Tibial nerve (tissue), 4 donors: Measurements from ENCODE around the gene PI4K2A. TPM values are rescaled to one million over a fixed set of nuclear protein-coding genes. Genes with fewer than 3 reads are reported as not detected.
"Not testable (repeated sequence)": the region's sequence is repeated elsewhere in the genome, so short reads cannot be mapped to it uniquely, and the experiment has no call there.

Experiments used
- DNase-seq, 2 donors: peaks; one replicate each; pipeline ENCODE4 v3.0.0-alpha.2; 2019; ENCODE audit warnings: low spot score in 2 of 2
- H3K27ac ChIP-seq, 4 donors: fragments of 200-600 bp; sonication (generic) in 3 of 4; one replicate each; pipeline ENCODE4 v1.5.1; 2017 to 2019; ENCODE audit warnings: mild to moderate bottlenecking in 1 of 4
- H3K27me3 ChIP-seq, 2 donors: fragments of 200-600 bp; sonication (generic) in 1 of 2; one replicate each; pipeline versions ENCODE4 v1.5.1 to v1.6.0; 2017 to 2019
- H3K36me3 ChIP-seq, 3 donors: fragments of 200-600 bp; sonication (generic); one replicate each; pipeline ENCODE4 v1.5.1; 2018 to 2019
- H3K4me1 ChIP-seq, 4 donors: fragments of 200-600 bp; sonication (generic) in 3 of 4; one replicate each; pipeline ENCODE4 v1.5.1; 2017 to 2019
- H3K4me3 ChIP-seq, 4 donors: fragments of 200-600 bp; sonication (generic) in 3 of 4; one replicate each; pipeline ENCODE4 v1.5.1; 2017 to 2019; ENCODE audit warnings: mild to moderate bottlenecking in 1 of 4, moderate library complexity in 1 of 4
- H3K9me3 ChIP-seq, 4 donors: fragments of 200-600 bp; sonication (generic) in 3 of 4; one replicate each; pipeline ENCODE4 v1.5.1; 2017 to 2019
- CTCF ChIP-seq, 5 experiments: fragments of 200-600 bp in 3 of 5; fragments of 450-650 bp in 2 of 5; sonication (generic) in 3 of 5; IDR thresholded peaks; one replicate each; pipeline ENCODE4 v1.5.1; 2016 to 2019; ENCODE audit warnings: antibody characterized with exemption in 5 of 5, mild to moderate bottlenecking in 3 of 5, moderate library complexity in 2 of 5
- EP300 ChIP-seq, 2 donors: sonication (generic); formaldehyde crosslinking; IDR thresholded peaks; one replicate each; pipeline ENCODE4 v1.6.1; 2017; ENCODE audit warnings: antibody characterized with exemption in 2 of 2, mild to moderate bottlenecking in 1 of 2
- POLR2A ChIP-seq, 2 donors: fragments of 450-650 bp; IDR thresholded peaks; one replicate each; pipeline ENCODE4 v1.6.1; 2017; ENCODE audit warnings: antibody characterized with exemption in 2 of 2, mild to moderate bottlenecking in 2 of 2, moderate library complexity in 2 of 2
- WGBS, 2 donors: methylation state at CpG; one replicate each; pipeline ENCODE4 v1.1.5; 2018; 5-methylcytosine and 5-hydroxymethylcytosine counted together
- total RNA-seq, 4 donors: library from RNA; depleted of rRNA; stranded (reverse); fragments of >200 nt; gene quantifications; one replicate each; pipeline ENCODE4 v1.1.0, GENCODE V29; 2016

PI4K2A gene
- total RNA-seq, 4 donors from 2014 or later, result 17.0 to 29.1 (median 21.0) TPM

GRCh38 chr10:97635577-97635976 lies 4.9 kb upstream of the PI4K2A start:
- 91 to 96% methylated on average over 1 of the region's 1 CpG for WGBS, 2 donors
- H3K27me3 ChIP-seq, result no peaks in the 10 kb centered on the region
- DNase-seq, result no peak
- peaks cover 0 to 18% (median 3%) of the 10 kb centered on the region in 4 donors for H3K4me1 ChIP-seq
- no peak overlapping the region for H3K4me3 ChIP-seq
- H3K9me3 ChIP-seq, result no peaks in the 10 kb centered on the region
- TF ChIP-seq CTCF (IDR thresholded peaks at IDR 0.05), result no peak
- TF ChIP-seq POLR2A (IDR thresholded peaks at IDR 0.05), result no peak
- TF ChIP-seq EP300 (IDR thresholded peaks at IDR 0.05), result no peak
- H3K27ac ChIP-seq, result no peak overlapping the region
- no peaks in the 10 kb centered on the region for H3K36me3 ChIP-seq

- H3K27me3 ChIP-seq, H3K36me3 ChIP-seq, H3K4me3 ChIP-seq, H3K9me3 ChIP-seq, DNase-seq: not testable (repeated sequence)
- Histone ChIP-seq H3K27ac (peak overlapping the region in 1 of 4 donors; percentile 92), H3K4me1 (peaks cover 6 to 29% (median 16%) of the 10 kb centered on the region in 4 donors)
- WGBS, 2 donors, result 87 to 93% methylated on average over 3 of the region's 3 CpGs
Observed at GRCh38 chr10:97639090-97639489, 1.4 kb upstream of the PI4K2A start.

GRCh38 chr10:97640868-97641811 lies 669 bp downstream of the PI4K2A start:
- Histone ChIP-seq H3K27ac (peak overlapping the region; percentile 71 to 92 (median 90)), H3K4me1 (peaks cover 6 to 29% (median 16%) of the 10 kb centered on the region in 4 donors), H3K27me3 (no peaks in the 10 kb centered on the region), H3K36me3 (peaks cover 0 to 22% (median 0%) of the 10 kb centered on the region in 3 donors), H3K9me3 (no peaks in the 10 kb centered on the region), H3K4me3 (peak overlapping the region; percentile 69 to 92 (median 90))
- no peak for DNase-seq
- TF ChIP-seq CTCF (IDR thresholded peaks at IDR 0.05), result no peak
- peak in 1 of 2 donors; percentile 25 for TF ChIP-seq EP300 (IDR thresholded peaks at IDR 0.05)
- TF ChIP-seq POLR2A (IDR thresholded peaks at IDR 0.05), result peak in 1 of 2 donors; percentile 27
- WGBS, 2 donors, result 0 to 2% methylated on average over 30 to 34 of the region's 67 CpGs

GRCh38 chr10:97642471-97643159 lies 2.1 kb downstream of the PI4K2A start:
- peaks cover 0 to 34% (median 0%) of the 10 kb centered on the region in 3 donors for H3K36me3 ChIP-seq
- peaks cover 6 to 36% (median 16%) of the 10 kb centered on the region in 4 donors for H3K4me1 ChIP-seq
- H3K9me3 ChIP-seq, DNase-seq, H3K27me3 ChIP-seq, H3K4me3 ChIP-seq: not testable (repeated sequence)
- WGBS, 2 donors, result 91 to 93% methylated on average over 13 of the region's 13 CpGs
- H3K27ac ChIP-seq, result peak overlapping the region in 1 of 4 donors; percentile 92

GRCh38 chr10:97643441-97643985 lies 3.0 kb downstream of the PI4K2A start:
- Histone ChIP-seq H3K4me1 (peaks cover 6 to 45% (median 19%) of the 10 kb centered on the region in 4 donors), H3K4me3 (no peak overlapping the region), H3K9me3 (no peaks in the 10 kb centered on the region), H3K36me3 (peaks cover 0 to 36% (median 0%) of the 10 kb centered on the region in 3 donors), H3K27ac (no peak overlapping the region), H3K27me3 (no peaks in the 10 kb centered on the region)
- WGBS, 2 donors, result 77 to 78% methylated on average over 4 of the region's 4 CpGs
- TF ChIP-seq CTCF (IDR thresholded peaks at IDR 0.05) (no peak), EP300 (IDR thresholded peaks at IDR 0.05) (no peak), POLR2A (IDR thresholded peaks at IDR 0.05) (no peak)
- no peak for DNase-seq
